CD4-positive, alpha-beta T cell (primary cell): Measurements from ENCODE around the gene HLA-A. TPM values are rescaled to one million over a fixed set of nuclear protein-coding genes. Genes with fewer than 3 reads are reported as not detected.
"Not testable (repeated sequence)": the region's sequence is repeated elsewhere in the genome, so short reads cannot be mapped to it uniquely, and the experiment has no call there.

ENCODE experiments used
- ATAC-seq: fragments of 200-7000 bp; cut with Tn5 transposase; one replicate; pipeline ENCODE4 v1.10.0; 2022; ENCODE audit warnings: mild to moderate bottlenecking; ENCODE audit not compliant: poor library complexity
- CTCF ChIA-PET: fragments of 350-600 bp; sonication (Branson Sonifier 250); formaldehyde crosslinking; loops from one replicate; lab custom pipeline; 2021; ENCODE audit warnings: antibody characterized with exemption, inconsistent platforms; lab: Charles Lee
- POLR2A ChIA-PET: fragments of 350-600 bp; sonication (Branson Sonifier 250); formaldehyde crosslinking; loops from one replicate; lab custom pipeline; 2021; ENCODE audit warnings: antibody characterized with exemption, inconsistent platforms; lab: Charles Lee
- DNase-seq, 14 experiments: peaks; one replicate each; pipeline ENCODE4 v3.0.0-alpha.2; 2013 to 2020; ENCODE audit warnings: mixed read lengths in 2 of 14
- H3K27ac ChIP-seq, 2 donors: one replicate each; pipeline versions ENCODE4 v1.5.1 to v1.7.0; 2013; ENCODE audit warnings: low read length in 2 of 2, low read depth in 1 of 2, mild to moderate bottlenecking in 1 of 2
- H3K27me3 ChIP-seq, 2 experiments: 1 replicate in 1 of 2; 2 replicates in 1 of 2; pipeline versions ENCODE4 v1.6.1 to v1.7.0; 2013; ENCODE audit warnings: low read length in 2 of 2, control low read depth in 1 of 2, mild to moderate bottlenecking in 1 of 2, moderate library complexity in 1 of 2; ENCODE audit not compliant: insufficient read depth in 2 of 2, control insufficient read depth in 1 of 2
- H3K36me3 ChIP-seq: one replicate; pipeline ENCODE4 v1.6.1; 2013; ENCODE audit warnings: low read length, control low read depth; ENCODE audit not compliant: insufficient read depth
- H3K4me1 ChIP-seq: one replicate; pipeline ENCODE4 v1.6.1; 2013; ENCODE audit warnings: low read length, control low read depth; ENCODE audit not compliant: insufficient read depth
- H3K4me3 ChIP-seq: one replicate; pipeline ENCODE4 v1.5.1; 2013; ENCODE audit warnings: mild to moderate bottlenecking, low read length, moderate library complexity
- H3K9me3 ChIP-seq, 2 experiments: 1 replicate in 1 of 2; 2 replicates in 1 of 2; pipeline versions ENCODE4 v1.6.1 to v1.7.0; 2013; ENCODE audit warnings: low read length in 2 of 2, mild to moderate bottlenecking in 2 of 2, control low read depth in 1 of 2, moderate library complexity in 1 of 2; ENCODE audit not compliant: control insufficient read depth in 1 of 2, insufficient read depth in 1 of 2
- H3K27ac Mint-ChIP-seq: one replicate; pipeline ENCODE4 v1.8.0; 2020; ENCODE audit warnings: mixed read lengths
- H3K27me3 Mint-ChIP-seq: one replicate; pipeline ENCODE4 v1.8.0; 2021; ENCODE audit warnings: mixed read lengths
- H3K36me3 Mint-ChIP-seq: one replicate; pipeline ENCODE4 v1.8.0; 2021; ENCODE audit warnings: low read depth, mixed read lengths
- H3K4me1 Mint-ChIP-seq: one replicate; pipeline ENCODE4 v1.8.0; 2021; ENCODE audit warnings: low read depth, mixed read lengths
- H3K4me3 Mint-ChIP-seq: one replicate; pipeline ENCODE4 v1.8.0; 2020; ENCODE audit warnings: mild to moderate bottlenecking, mixed read lengths
- H3K9me3 Mint-ChIP-seq: one replicate; pipeline ENCODE4 v1.8.0; 2020; ENCODE audit warnings: mixed read lengths
- intact Hi-C, 2 experiments: fragments of 100-400 bp; cut with DNase I in 1 of 2; cut with micrococcal nuclease in 1 of 2; formaldehyde crosslinking; loops; one replicate each; pipeline versions ENCODE4 v1.15.1 to v1.9.0; 2023 to 2025; cut with DNase I, micrococcal nuclease
- total RNA-seq, 174 experiments: library from RNA in 2 of 174; stranded (reverse) in 2 of 174; gene quantifications; one replicate each; pipeline ENCODE4 v1.2.3 and lab custom pipeline; 2021 to 2026
- TF ChIP-seq, protein P1 (sequence below): fragments of 200-600 bp; IDR thresholded peaks from one replicate; pipeline ENCODE4 v1.8.0; 2022; ENCODE audit warnings: antibody characterized with exemption, mild to moderate bottlenecking

Gene HLA-A
- total RNA-seq, 2 experiments from 2014 or later, result 1,767 to 1,801 TPM

DNA sequence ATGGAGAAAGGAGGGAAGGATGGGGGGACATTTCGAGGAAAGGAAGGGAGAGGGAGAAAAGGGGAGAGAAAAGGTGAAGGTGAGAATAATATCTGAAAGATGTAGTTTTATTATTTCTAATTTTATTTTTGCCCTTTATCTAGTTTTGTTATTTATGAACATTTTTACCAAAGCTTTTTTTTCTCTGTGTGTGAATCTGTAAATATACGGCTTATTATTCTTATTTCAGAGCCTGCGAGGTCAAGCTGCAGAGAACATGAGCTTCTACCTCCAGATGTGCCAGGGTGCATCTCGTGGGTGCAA is 35.0 kb downstream of the HLA-A start:
- TF ChIP-seq, protein P1, sequence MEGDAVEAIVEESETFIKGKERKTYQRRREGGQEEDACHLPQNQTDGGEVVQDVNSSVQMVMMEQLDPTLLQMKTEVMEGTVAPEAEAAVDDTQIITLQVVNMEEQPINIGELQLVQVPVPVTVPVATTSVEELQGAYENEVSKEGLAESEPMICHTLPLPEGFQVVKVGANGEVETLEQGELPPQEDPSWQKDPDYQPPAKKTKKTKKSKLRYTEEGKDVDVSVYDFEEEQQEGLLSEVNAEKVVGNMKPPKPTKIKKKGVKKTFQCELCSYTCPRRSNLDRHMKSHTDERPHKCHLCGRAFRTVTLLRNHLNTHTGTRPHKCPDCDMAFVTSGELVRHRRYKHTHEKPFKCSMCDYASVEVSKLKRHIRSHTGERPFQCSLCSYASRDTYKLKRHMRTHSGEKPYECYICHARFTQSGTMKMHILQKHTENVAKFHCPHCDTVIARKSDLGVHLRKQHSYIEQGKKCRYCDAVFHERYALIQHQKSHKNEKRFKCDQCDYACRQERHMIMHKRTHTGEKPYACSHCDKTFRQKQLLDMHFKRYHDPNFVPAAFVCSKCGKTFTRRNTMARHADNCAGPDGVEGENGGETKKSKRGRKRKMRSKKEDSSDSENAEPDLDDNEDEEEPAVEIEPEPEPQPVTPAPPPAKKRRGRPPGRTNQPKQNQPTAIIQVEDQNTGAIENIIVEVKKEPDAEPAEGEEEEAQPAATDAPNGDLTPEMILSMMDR, result no peak
- ChIA-PET POLR2A (interaction anchor here (4.4 kb wide), 1 partner anchor 12 kb away, joined by 28 read pairs; no protein-coding TSS in a partner anchor), CTCF (interaction anchor here (1.2 kb wide), 2 partner anchors 10 to 129 kb away, joined by 3 to 5 read pairs; no protein-coding TSS in a partner anchor)
- Mint-ChIP-seq H3K27ac (no peak overlapping the region), H3K27me3 (peaks cover 53% of the 10 kb centered on the region), H3K36me3 (no peaks in the 10 kb centered on the region), H3K4me3 (peak overlapping the region; percentile 91), H3K4me1 (peaks cover 33% of the 10 kb centered on the region), H3K9me3 (no peaks in the 10 kb centered on the region)
- no peaks in the 10 kb centered on the region for H3K36me3 ChIP-seq
- intact Hi-C loops, result loop anchor here in 1 of 2 experiments (1.0 kb wide), 1 partner anchor 129 kb away; no protein-coding TSS in a partner anchor
- peaks cover 33% of the 10 kb centered on the region for H3K4me1 ChIP-seq
- DNase-seq (no peak), ATAC-seq (no peak)
- peaks cover 33 to 36% of the 10 kb centered on the region in 2 experiments for H3K27me3 ChIP-seq
- H3K9me3 ChIP-seq, result peaks cover 0 to 4% of the 10 kb centered on the region in 2 experiments
- peak overlapping the region; percentile 62 for H3K4me3 ChIP-seq
- no peak overlapping the region for H3K27ac ChIP-seq

DNA sequence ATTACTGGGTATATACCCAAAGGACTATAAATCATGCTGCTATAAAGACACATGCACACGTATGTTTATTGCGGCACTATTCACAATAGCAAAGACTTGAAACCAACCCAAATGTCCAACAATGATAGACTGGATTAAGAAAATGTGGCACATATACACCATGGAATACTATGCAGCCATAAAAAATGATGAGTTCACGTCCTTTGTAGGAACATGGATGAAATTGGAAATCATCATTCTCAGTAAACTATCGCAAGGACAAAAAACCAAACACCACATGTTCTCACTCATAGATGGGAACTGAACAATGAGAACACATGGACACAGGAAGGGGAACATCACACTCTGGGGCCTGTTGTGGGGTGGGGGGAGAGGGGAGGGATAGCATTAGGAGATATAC is 37.7 kb downstream of the HLA-A start:
- ATAC-seq, H3K27ac ChIP-seq, H3K36me3 ChIP-seq, POLR2A ChIA-PET, H3K36me3 Mint-ChIP-seq, H3K9me3 Mint-ChIP-seq, H3K27ac Mint-ChIP-seq, intact Hi-C loops, H3K4me3 ChIP-seq, CTCF ChIA-PET, H3K9me3 ChIP-seq, H3K4me3 Mint-ChIP-seq, DNase-seq: not testable (repeated sequence)
- Histone ChIP-seq H3K4me1 (peaks cover 23% of the 10 kb centered on the region), H3K27me3 (peaks cover 26 to 29% of the 10 kb centered on the region in 2 experiments)
- peaks cover 22% of the 10 kb centered on the region for H3K4me1 Mint-ChIP-seq
- H3K27me3 Mint-ChIP-seq, result peaks cover 27% of the 10 kb centered on the region

DNA sequence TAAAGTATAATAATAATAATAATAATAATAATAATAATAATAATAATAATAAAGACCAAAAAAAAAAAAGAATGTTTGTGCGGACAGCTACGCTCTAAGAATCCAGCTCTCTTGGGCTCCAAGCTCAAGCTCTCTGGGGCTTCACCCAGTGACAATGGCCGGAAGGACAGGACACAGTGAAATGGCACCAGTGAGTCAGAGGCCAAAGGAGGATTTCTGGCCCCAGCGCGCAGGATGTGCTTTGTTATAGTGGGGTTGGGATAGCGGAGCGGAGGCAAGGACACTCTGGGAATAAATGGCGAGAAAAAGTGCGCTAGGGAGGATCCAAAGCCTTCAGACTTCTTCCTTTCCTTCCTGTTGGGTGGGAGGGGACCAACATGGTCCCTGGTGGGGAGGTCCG is 38.2 kb downstream of the HLA-A start:
- Histone ChIP-seq H3K4me1 (peaks cover 18% of the 10 kb centered on the region), H3K36me3 (no peaks in the 10 kb centered on the region), H3K27ac (no peak overlapping the region), H3K4me3 (no peak overlapping the region), H3K27me3 (peaks cover 21 to 24% of the 10 kb centered on the region in 2 experiments), H3K9me3 (peaks cover 0 to 4% of the 10 kb centered on the region in 2 experiments)
- Mint-ChIP-seq H3K36me3 (no peaks in the 10 kb centered on the region), H3K27me3 (peaks cover 22% of the 10 kb centered on the region), H3K4me1 (peaks cover 17% of the 10 kb centered on the region), H3K9me3 (no peaks in the 10 kb centered on the region), H3K27ac (no peak overlapping the region), H3K4me3 (no peak overlapping the region)
- ChIA-PET CTCF (no interaction called here), POLR2A (no interaction called here)
- intact Hi-C loops, result no loop called here
- TF ChIP-seq, protein P1, result no peak
- DNase-seq (no peak), ATAC-seq (no peak)

DNA sequence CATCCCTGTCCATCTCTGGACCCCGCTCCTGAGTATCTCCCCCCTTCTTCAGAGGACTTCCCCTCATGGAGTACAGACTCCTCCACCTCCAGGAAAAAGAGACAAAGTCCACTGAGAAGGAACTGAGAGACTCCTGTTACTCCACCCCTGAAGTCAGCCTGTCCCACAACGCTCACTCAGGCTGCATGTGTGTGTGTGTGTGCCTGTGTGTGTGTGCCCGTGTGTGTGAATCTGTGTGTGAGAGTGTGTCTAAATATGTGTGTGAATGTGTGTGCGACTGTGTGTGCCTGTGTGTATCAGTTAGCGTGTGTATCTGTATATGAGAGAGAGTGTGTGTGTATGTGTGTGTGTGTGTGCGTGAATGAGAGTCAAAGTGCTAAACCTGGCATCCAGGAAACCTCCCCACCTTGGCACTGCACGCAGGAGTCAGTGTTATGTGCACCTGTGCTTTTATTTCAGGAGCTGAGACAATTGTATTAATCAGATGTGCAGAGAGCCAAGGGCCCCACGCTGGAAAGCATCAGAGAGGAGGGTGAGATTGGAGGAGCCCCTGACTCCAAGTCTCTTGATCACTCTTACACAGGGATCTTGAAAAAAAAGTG is 39.0 kb downstream of the HLA-A start:
- Histone ChIP-seq H3K4me3 (no peak overlapping the region), H3K4me1 (peaks cover 10% of the 10 kb centered on the region), H3K36me3 (no peaks in the 10 kb centered on the region), H3K27ac (no peak overlapping the region), H3K9me3 (peaks cover 0 to 4% of the 10 kb centered on the region in 2 experiments), H3K27me3 (peaks cover 14 to 16% of the 10 kb centered on the region in 2 experiments)
- Mint-ChIP-seq H3K36me3 (no peaks in the 10 kb centered on the region), H3K27ac (no peak overlapping the region), H3K4me1 (peaks cover 9% of the 10 kb centered on the region), H3K4me3 (no peak overlapping the region), H3K27me3 (peaks cover 14% of the 10 kb centered on the region), H3K9me3 (no peaks in the 10 kb centered on the region)
- intact Hi-C loops, result no loop called here
- CTCF ChIA-PET, result no interaction called here
- no peak for DNase-seq
- no peak for ATAC-seq
- POLR2A ChIA-PET, result no interaction called here
- TF ChIP-seq, protein P1, result no peak
